Stimulated activated CD4-positive, alpha-beta T cell treated with anti-CD3 and anti-CD28 coated beads, TNF-alpha, amount 100 ng/mL, for 1 hour (primary cell): ENCODE results near the gene GPX3.

Experiments used
- DNase-seq, 3 donors: peaks; one replicate each; pipeline ENCODE4 v3.0.0-alpha.2; 2020; ENCODE audit warnings: low read depth in 3 of 3, low spot score in 1 of 3

The GPX3 gene

DNA sequence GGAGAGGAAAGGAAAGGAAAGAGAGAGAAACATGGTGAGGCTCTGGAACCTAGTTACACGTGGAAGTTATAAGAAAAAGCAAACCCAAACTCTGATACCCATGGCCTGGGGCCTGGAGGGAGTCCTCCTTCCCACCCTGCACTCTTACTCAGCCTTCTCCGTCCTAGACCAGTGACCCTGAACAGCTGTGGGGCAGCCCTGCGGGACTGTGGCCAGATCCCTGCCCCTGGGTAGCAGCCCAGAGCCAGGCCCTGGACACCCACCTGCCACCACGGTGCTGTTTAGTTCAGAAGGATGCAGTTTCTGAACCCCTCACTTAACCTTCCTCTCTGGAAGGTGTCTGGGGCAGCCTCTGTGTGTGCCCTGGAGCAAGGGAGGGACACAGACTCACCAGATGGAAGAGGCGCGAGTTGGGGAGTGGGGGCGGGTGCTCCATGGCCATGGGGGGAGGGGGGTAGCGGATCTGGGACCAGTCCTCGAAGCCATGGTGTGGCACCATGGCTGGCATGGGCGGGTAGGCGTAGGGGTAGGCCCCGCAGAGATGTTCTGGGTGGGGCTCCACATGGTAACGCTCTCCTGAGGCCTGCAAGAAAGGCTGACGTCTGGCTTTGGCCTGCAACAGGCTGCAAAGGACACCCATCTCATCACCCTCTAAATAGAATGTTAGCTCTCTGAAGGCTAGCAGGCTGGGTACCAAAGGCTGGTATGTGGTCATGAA, 13.0 kb downstream of the GPX3 start:
- no peak for DNase-seq

DNA sequence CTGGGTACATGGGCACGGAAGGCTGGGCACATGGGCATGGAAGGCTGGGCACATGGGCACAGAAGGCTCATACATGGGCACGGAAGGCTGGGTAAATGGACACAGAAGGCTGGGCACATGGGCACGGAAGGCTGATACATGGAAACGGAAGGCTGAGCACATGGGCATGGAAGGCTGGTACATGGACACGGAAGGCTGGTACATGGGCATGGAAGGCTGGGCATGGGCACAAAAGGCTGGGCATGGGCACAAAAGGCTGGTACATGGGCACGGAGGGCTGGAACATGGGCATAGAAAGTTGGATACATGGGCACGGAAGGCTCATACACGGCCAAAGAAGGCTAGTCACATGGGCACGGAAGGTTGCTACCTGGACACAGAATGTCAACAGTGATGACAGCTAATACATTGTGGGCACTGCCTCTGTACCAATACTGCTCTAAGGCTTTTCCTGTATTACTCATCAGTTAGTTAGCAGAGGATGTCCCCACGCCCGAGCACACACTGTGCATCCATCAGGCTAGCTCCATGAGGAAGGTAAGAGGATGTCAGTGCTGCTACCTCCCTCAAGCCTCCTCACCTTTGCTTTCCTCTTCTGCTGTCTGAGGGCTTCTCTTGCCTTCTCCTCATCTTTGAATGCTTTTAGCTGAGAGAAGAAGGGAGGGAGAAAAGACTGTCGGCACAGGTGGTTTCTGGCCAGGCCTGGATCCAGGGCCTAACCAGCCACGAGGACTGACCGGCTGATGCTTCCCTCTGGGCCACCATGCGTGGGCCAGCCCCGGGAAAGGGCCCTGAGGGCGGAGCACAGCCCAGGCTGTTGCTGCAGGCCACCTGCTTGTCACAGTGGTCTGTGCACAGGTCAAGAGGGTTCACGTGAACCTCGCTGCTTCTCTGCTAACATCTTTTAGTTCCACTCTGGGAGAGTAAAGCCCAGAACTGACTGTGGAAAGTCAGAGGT, 14.3 kb downstream of the GPX3 start:
- no peak for DNase-seq

DNA sequence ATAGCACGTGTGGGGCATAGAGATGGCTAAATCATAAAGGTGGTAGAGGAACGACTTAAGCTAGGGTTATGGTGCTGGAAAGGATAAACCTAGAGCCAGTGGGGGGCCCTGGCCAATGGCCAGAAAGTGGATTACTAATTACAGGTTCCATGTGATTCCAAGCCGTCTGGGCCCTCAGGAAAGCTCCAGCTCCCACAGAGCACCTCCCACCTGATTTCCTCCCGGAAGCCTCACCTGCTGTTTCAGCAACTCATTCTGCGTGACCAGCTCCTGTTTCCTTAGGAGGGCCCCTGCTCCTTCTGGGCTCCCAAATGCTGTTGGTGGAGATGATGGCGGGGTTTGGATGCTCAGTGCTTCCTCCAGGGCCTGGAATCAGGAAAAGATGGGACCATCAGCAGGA, 16.2 kb downstream of the GPX3 start:
- no peak for DNase-seq

DNA sequence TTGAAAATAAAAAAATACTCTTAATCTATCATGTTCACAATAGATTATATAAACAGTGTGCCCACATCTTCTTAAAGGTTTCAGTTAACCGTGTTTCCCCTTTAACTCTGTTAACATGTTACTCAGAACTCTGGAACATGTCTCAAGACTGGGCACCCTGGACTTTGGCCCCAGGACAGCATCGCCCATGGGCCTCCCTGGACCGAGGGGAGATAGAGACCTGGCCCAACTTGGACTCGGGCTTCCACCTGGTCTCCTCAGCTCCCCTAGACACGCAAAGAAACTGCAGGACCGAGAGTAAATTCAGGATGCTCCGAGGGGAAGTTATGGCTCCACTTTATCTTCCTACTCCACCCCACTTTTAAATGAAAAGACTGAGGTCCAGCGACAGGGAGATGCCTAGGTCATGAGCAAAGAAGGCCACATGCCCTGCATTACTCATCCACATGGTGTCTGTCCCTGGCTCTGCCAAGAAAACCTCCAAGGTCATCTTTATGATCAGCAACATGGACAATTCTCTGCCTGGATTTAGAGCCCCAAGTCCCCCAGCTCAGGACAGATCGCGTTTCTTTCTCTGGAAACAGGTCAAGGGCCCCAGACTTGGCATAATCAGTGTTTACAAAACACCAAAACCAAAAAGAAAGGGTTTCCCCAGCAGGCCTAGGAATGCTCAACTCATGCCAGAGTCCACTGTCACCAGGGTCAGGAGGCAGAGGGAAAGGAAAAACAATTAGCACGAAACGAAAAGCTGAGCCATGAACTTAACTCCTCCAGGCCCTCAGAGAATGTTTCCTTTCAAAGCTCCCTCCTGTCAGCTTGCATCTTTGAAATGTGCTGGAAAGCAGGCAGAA, 17.4 kb downstream of the GPX3 start:
- no peak for DNase-seq

DNA sequence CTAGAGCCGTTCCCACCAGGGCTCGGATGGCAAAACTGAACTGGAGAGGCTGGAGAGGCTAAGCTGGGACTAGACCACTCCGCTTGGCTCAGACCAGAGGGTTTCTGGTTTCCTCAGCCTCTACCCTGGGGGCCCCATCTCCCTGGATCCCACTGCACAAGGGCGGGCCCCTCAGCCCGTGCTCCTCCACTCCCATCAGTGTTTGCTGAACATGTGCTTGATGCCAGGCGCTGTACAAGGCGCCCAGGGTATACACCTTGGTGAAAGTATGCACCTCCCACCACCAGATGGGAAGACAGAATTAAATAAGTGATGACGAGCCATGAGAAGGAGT, 18.0 kb downstream of the GPX3 start:
- no peak for DNase-seq

DNA sequence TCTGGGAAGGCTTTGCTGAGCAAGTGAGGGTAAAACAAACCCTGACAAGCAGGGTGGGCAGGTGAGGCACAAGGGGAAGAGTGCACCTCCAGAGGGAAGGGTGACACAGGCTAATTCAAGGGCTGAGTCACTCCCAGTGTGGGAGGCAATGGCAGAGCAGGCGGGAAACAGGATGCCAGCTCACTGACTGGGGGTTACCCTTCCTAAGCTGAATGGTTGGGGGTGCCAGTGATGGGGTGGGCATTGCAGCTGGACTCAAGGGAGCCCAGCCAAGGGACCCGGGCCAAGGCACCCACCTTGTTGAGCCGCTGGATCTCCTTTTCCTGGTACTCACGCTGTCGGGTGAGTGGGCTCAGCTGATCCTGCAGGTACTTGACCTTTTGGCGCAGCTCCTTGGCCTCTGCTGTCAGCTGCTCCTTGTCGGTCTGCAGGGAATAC, 18.4 kb downstream of the GPX3 start:
- no peak for DNase-seq

DNA sequence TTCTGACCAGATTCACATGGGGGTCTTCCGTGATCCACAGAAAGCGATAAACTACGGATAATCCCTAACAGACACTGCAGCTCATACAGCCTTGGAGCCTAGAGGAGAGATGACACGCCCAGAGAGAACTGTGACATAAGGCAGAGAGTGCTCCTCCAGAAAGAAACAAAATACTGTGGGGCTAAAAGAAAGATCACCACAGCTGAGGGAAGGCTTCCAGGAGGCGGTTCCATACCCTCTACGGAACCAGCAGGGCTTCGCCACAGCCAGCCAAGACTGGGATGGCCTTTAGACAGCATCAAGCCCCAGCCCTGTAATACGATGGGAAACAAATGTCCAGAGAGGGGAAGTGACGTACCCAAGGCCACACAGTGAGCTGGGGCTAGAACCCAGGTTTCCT, 19.3 kb downstream of the GPX3 start:
- DNase-seq: no peak

DNA sequence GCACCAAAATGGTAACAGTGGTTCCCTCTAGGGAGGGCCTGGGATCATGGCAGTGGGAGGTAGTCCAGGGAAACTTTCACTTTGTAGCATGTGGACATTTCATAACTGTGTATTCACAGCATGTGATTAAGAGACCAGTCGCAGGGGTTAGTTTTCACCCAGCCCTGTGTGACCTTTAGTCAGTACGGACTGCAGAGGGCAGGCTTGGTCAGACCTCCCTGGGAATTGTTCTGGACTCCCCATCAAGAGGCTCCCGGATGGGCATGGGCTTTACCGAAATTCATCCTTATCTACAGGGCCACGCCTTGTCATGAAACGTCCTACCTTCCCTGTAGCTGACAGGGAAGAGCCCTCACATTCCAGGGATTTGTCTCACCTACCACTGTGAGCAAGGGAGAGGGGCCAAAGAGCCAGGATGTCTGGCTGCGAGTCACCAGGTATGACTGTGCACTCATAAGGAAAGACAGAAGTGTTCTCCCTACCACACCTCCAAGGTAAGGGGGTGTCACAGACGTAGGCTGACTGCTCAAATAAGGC, 19.9 kb downstream of the GPX3 start:
- DNase-seq: no peak

DNA sequence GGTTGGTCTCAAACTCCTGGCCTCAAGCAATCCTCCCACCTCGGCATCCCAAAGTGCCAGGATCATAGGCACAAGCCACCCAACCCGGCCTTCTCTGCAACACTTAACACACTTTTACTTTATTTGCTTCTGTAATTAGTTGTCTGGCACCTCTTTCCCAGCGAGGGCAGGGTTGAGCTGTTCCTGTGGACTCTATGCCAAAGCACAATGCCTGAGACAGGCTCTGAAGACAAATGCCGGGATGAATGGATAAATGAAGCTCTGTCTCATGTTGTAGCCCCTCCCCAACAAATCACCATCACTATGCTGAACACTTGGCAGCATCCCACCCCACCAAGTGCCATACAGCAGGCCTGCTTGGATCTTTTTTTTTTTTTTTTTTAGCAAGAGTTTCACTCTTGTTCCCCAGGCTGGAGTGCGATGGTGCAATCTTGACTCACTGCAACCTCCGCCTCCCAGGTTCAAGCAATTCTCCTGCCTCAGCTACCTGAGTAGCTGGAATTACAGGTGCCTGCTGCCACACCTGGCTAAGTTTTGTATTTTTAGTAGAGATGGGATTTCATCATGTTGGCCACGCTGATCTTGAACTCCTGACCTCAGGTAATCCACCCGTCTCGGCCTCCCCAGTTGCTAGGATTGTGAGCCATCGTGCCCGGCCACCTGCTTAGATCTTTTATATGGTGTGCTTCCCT, 21.3 kb downstream of the GPX3 start:
- DNase-seq: no peak

DNA sequence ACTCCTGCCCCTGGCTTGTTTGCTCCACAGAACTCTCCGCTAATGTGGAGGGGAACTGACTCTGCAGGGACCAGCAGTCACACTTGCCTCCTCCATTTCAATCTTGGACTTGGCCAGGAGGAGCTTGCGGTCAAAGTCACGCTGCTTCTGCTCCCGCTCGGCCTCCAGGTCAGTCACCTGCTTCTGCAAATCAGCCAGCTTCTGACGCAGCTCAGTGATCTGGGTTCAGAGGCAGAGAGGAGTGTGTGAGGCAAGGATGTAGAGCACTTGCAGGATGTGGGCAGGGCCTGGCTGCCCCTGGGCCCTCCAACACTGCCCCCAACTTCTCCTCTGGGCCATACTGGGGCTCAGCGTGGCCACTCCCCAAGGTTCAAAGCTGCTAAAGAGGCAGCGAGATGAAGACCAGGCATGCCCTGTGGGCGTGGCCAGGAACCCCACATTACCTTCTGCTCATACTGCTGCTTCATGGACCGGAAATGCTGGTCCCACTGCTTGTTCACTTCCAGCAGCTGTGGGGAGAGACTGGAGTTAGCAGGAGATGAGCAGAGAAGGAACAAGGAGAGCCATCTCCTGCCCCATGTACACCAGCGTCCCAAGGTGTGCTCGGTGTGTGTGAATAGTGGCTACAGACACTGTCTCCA, 22.2 kb downstream of the GPX3 start:
- no peak for DNase-seq

DNA sequence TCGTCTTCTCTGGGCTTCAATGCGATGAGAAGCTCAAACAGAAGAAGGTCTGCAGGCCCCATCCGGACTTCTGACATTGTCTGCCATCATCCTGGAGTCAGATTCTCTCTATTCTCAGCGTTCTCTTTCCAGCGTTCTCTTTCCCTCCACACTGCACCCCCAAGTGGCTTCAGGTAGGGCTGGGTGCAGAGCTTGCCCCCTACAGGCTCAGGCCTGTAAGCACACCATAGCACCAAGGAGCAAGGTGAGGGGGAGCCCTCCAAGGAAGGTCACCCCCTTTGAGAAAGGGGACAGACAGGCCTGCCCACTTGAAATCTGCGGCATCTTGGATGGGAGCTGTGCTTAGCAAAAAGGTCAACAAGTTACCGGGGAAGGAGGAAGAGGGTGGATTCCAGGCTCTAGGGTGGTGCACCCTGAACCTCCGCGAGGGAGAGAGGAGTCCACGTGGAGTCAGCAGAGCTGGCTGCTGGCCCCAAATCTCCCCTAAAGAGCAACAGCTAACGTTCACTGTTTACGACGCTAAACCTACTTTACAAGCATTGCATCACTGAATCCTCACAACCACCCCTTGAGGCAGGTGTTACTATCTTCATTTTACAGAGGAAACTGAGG, 27.5 kb downstream of the GPX3 start:
- DNase-seq: no peak

DNA sequence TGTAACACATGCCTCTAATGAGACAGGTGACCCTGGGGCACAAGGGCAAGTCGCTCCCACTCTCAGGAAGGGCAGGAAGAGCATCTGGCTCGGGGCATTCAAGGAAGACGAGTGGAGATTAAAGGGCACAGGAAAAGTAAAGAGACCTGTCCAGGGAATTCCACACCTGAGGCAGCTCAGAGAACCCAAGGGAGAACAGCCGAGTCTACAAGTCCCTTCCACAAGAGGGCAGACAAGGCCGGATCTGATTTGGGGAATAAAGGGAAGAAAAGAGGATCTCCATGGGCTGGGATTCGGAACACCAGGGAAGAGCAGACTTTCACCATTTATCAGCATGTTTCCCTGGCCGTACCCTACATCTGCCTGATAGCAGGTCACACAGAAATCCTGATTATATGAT, 28.1 kb downstream of the GPX3 start:
- DNase-seq: no peak

DNA sequence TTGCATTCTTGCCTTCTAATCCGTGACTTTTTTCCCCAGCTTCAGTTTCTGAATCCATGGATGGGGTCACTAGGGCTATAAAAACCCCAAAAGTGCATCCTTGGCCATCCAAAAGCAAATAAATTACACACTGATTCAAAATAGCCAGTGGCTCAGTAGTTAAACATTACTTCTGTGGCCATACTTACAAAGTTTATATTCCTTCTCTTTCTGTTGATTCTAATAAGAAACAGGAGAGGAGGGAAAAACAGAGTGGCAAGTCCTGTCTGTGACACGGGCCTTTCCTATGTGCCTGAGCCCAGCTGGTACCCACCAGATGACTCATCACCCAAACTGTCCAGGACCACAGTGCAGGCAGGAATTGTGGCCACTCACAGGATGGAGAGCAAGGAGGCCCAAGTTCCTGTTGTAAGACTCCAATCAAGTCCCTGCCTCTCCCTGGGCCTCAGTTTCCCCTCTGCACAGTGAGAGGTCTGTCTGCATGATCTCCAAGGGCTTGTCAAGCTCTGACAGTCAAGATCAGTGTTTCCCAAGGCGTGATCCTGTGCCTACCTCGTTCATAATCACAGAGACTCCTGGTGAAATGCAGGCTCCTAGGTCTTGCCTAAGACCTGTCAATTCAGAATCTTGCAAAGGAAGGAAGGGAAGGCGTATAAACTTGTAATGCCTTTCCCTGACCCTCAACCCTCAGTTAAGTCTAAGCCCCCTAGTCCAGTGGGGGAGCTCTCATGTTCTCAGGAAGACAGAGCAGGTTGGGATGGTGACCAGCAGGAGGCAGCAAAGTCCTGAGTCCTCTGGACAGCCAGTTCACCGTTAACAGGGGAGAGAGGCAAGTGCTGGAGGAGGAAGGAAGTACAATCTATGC, 30.9 kb downstream of the GPX3 start:
- DNase-seq: peak; percentile 13 to 54 (median 47)

DNA sequence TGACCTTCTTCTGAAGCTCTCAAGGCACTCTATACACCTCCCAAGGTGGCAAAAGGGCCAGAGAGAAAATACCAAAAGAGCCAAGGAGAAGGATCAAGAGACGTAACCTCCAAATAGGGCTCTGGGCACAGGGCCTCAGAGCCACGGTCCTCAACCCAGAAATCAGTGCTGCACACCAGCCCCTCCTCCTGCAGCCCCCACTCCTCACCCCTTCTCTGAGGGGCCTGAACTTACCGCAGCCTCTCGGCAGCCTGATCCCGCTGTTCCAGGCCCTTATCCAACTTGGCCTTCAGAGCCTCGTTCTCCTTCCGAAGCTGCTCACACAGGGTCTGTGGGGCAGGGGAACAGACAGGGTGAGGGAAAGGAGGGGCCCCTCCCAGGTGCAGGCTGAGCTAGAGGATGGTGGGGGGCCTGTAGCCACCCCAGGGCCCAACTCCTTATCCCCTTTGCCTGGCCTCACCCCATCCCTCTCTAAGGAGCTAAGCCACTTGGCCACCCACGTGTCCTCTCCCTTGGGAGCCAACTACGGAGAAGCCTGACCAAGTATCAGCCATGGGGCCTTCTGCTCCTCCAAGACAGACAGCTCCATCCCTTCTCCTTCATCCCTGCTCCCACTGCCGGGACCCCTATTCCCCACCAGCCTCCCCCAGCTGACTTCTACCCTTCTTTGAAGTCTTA, 31.7 kb downstream of the GPX3 start:
- DNase-seq: no peak

DNA sequence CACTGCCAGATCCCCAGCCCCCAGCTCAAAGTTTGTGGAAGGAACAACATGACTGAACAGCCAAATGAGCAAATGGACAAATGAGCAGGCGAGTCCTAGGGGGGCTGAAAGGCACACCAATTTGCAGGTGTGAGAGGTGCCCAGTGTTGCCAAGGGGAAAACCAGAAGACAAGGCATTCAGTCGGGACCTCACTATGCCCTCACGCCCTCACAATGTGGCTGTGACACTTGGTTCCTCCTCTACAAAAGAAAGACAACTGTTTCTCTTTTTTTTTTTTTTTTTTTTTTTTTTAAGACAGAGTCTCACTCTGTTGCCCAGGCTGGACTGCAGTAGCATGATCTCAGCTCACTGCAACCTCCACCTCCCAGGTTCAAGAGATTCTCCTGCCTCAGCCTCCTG, 32.4 kb downstream of the GPX3 start:
- DNase-seq: no peak

DNA sequence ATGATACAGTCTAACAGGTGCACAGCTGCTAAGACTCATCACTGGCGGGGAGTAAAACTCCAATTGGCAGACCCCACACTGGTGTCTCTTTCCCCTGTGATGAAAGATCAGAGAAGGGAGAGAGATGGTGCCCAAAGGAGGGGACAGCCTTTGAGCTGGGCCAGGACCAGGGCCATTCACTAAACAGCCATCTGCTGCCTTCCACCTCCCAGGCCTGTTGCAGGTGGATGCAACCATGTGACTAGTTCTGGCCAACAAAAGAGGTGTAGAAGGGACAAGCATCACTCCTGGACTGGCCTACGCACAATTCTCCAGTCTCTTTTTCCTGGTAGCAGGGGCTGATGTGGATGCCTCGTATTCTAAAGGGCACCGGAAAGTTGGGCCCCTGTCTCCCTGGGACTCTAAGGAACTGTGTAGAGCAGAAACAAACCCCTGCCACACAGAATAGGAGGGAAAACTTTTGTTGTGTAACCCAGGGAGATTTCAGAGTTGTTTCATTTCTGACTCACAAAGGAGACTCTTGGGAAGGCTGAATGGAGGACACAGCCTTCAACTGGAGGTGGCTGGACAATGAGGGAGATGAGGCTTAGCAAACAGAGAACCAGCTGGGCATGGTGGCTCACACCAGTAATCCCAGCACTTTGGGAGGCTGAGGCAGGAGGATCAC, 33.5 kb downstream of the GPX3 start:
- no peak for DNase-seq

DNA sequence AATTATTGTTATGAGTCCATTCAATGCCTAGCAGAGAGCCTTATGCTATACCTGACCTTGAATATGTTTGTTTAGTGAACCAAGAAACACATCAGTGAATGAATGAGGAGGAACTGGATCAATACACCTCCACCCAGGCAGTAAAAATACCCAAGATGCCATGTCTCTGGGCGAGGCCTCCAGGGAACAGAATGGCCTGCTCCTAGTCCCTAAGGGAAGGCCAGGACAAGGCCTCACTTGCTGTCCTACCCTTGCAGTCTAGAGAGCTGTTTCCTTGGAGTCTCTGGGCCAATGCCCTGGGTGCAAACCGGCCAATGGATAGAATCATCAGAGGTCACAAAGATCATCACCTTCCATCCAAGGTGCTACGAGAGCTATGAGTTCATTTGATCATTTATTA, 34.3 kb downstream of the GPX3 start:
- DNase-seq: no peak

DNA sequence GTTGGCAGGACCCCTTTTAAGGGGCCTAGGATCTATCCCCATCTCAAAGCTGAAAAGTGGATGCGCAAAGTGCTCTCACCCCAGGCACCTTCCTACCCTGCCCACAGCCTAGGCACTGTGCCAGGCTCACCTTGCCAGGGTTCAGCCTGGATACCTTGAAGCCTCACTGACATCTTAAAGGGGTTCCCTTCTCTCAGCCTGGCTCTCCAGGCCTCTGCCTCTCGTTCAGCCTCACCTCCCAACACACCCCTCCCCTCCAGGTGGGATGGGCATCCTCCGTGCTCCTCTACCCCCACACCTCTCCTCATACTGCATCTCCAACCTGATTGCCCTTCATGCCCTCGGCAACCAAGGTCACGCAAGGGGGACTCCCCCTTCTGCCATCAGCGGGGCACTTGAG, 34.9 kb downstream of the GPX3 start:
- no peak for DNase-seq
